Ascending aorta (tissue), 2 donors: ENCODE measurements around the gene TRAF2. TPM values are rescaled to one million over a fixed set of nuclear protein-coding genes. Genes with fewer than 3 reads are reported as not detected.
A peak's percentile ranks its signal among the peaks of the same experiment; 100 is the strongest.

Experiments used
- DNase-seq, 2 donors: peaks; one replicate each; pipeline ENCODE4 v3.0.0-alpha.2; 2019; ENCODE audit warnings: low spot score in 2 of 2
- H3K27ac ChIP-seq, 2 donors: fragments of 200-600 bp; sonication (generic); one replicate each; pipeline ENCODE4 v1.5.1; 2016 to 2017; ENCODE audit warnings: mild to moderate bottlenecking in 1 of 2
- H3K27me3 ChIP-seq: fragments of 200-600 bp; sonication (generic); one replicate; pipeline ENCODE4 v1.5.1; 2017
- H3K36me3 ChIP-seq, 2 donors: fragments of 200-600 bp; sonication (generic); one replicate each; pipeline ENCODE4 v1.5.1; 2016
- H3K4me1 ChIP-seq, 2 donors: fragments of 200-600 bp; sonication (generic); one replicate each; pipeline ENCODE4 v1.5.1; 2016 to 2017; ENCODE audit warnings: mild to moderate bottlenecking in 1 of 2
- H3K4me3 ChIP-seq, 2 donors: fragments of 200-600 bp; sonication (generic); one replicate each; pipeline ENCODE4 v1.5.1; 2016 to 2017; ENCODE audit warnings: mild to moderate bottlenecking in 1 of 2
- H3K9me3 ChIP-seq, 2 donors: fragments of 200-600 bp; sonication (generic); one replicate each; pipeline ENCODE4 v1.5.1; 2016
- intact Hi-C: fragments of 100-400 bp; cut with DNase I; formaldehyde crosslinking; loops from one replicate; pipeline ENCODE4 v1.15.1; 2023
- total RNA-seq: library from RNA; depleted of rRNA; stranded (reverse); fragments of >200 nt; gene quantifications from one replicate; pipeline ENCODE4 v1.1.0, GENCODE V29; 2016
- TF ChIP-seq, protein P1 (sequence below), 3 experiments: fragments of 200-600 bp in 2 of 3; fragments of 450-650 bp in 1 of 3; sonication (generic) in 2 of 3; IDR thresholded peaks; one replicate each; pipeline ENCODE4 v1.5.1; 2016 to 2019; ENCODE audit warnings: antibody characterized with exemption in 3 of 3, mild to moderate bottlenecking in 1 of 3, moderate library complexity in 1 of 3

TRAF2 gene
- total RNA-seq, 1 donor from 2014 or later = 4.4 TPM

GRCh38 chr9:136949817-136950655 is 63.7 kb downstream of the TRAF2 start:
- no peaks in the 10 kb centered on the region for H3K36me3 ChIP-seq
- no peaks in the 10 kb centered on the region for H3K27me3 ChIP-seq

GRCh38 chr9:136950656-136951276 is 64.5 kb downstream of the TRAF2 start:
- no peak for DNase-seq
- TF ChIP-seq, protein P1, sequence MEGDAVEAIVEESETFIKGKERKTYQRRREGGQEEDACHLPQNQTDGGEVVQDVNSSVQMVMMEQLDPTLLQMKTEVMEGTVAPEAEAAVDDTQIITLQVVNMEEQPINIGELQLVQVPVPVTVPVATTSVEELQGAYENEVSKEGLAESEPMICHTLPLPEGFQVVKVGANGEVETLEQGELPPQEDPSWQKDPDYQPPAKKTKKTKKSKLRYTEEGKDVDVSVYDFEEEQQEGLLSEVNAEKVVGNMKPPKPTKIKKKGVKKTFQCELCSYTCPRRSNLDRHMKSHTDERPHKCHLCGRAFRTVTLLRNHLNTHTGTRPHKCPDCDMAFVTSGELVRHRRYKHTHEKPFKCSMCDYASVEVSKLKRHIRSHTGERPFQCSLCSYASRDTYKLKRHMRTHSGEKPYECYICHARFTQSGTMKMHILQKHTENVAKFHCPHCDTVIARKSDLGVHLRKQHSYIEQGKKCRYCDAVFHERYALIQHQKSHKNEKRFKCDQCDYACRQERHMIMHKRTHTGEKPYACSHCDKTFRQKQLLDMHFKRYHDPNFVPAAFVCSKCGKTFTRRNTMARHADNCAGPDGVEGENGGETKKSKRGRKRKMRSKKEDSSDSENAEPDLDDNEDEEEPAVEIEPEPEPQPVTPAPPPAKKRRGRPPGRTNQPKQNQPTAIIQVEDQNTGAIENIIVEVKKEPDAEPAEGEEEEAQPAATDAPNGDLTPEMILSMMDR (IDR thresholded peaks at IDR 0.05) = no peak
- Histone ChIP-seq H3K27ac (peak overlapping the region; percentile 81 to 88), H3K4me1 (peaks cover 0 to 12% of the 10 kb centered on the region in 2 donors), H3K4me3 (peak overlapping the region; percentile 62 to 83), H3K9me3 (no peaks in the 10 kb centered on the region), H3K27me3 (no peaks in the 10 kb centered on the region), H3K36me3 (no peaks in the 10 kb centered on the region)
- intact Hi-C loops = loop anchor here (2.0 kb wide), 1 partner anchor 160 kb away; the partner anchor contains the start of gene TMEM141

More at GRCh38 chr9:136949817-136950655, 63.7 kb downstream of the TRAF2 start:
- TF ChIP-seq, protein P1 (IDR thresholded peaks at IDR 0.05) = peak in 2 of 3 experiments; percentile 10 to 25
- peak; percentile 88 to 96 for DNase-seq
- Histone ChIP-seq H3K4me3 (peak overlapping the region; percentile 62 to 83), H3K27ac (peak overlapping the region; percentile 81 to 88), H3K4me1 (peaks cover 0 to 12% of the 10 kb centered on the region in 2 donors), H3K9me3 (no peaks in the 10 kb centered on the region)
- intact Hi-C loops = loop anchor here (2.0 kb wide), 2 partner anchors 79 to 159 kb away; partner anchors contain the start of genes ABCA2 and TMEM141

- no peak within 1 kb of the TSS for H3K4me3 ChIP-seq
- TF ChIP-seq, protein P1 (IDR thresholded peaks at IDR 0.05) = no peak
- no peaks in the 10 kb centered on the region for H3K36me3 ChIP-seq
- H3K27me3 ChIP-seq = no peaks in the 10 kb centered on the region
- no peaks in the 10 kb centered on the region for H3K9me3 ChIP-seq
- intact Hi-C loops = loop anchor here (2.0 kb wide), 1 partner anchor 161 kb away; the partner anchor contains the start of gene TMEM141
- peaks cover 0 to 12% of the 10 kb centered on the region in 2 donors for H3K4me1 ChIP-seq
- H3K27ac ChIP-seq = peak within 1 kb of the TSS; percentile 81 to 88
- DNase-seq = no peak
Measured at GRCh38 chr9:136951541-136952320, 65.4 kb downstream of the TRAF2 start, which contains the start of gene LCN12. LCN12 (plus strand) TSS chr9:136952273; CDS start chr9:136952328, 55 bp downstream.

DNA sequence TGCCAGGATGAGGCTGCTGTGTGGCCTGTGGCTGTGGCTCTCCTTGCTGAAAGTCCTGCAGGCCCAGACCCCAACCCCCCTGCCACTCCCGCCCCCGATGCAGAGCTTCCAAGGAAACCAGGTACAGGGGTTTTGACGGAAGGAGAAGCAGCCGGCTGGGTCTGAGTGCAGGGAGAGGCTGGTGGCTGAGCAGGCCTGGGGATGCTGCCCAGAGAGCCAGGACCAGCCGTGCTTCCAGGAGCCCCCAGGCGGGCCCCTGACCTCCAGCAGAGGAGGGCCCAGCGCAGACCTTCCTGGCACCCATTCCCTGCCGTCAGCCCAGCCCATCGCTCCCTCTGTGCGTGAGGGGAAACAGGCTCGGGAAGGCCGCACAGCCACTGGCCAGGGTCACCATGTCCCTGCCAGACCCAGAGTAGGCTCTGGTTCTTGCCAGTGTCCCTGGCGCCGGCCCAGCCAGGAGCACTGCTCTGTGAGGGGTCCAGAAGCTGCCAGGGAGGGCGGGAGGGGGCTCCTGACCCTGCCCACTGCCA is 66.1 kb downstream of the TRAF2 start:
- H3K36me3 ChIP-seq = no peaks in the 10 kb centered on the region
- intact Hi-C loops = no loop called here
- no peak overlapping the region for H3K4me3 ChIP-seq
- no peak for DNase-seq
- H3K9me3 ChIP-seq = no peaks in the 10 kb centered on the region
- H3K4me1 ChIP-seq = peaks cover 0 to 12% of the 10 kb centered on the region in 2 donors
- no peak overlapping the region for H3K27ac ChIP-seq
- H3K27me3 ChIP-seq = no peaks in the 10 kb centered on the region
- TF ChIP-seq, protein P1 (IDR thresholded peaks at IDR 0.05) = no peak
